GM12878 (cell line): ENCODE data around the gene PPT1.

ENCODE experiments used
- CREB1 ChIP-seq: IDR thresholded peaks from 2 replicates; pipeline ENCODE4 v1.6.1; 2012; ENCODE audit warnings: low read depth, mild to moderate bottlenecking, inconsistent platforms
- EP300 ChIP-seq, 2 experiments: fragments of 150-350 bp in 1 of 2; IDR thresholded peaks; 2 replicates each; pipeline ENCODE4 v1.6.1; 2011 to 2012; ENCODE audit warnings: low read depth in 2 of 2, low read length in 2 of 2, borderline replicate concordance in 1 of 2, improper control_type of control experiment in 1 of 2, inconsistent platforms in 1 of 2; ENCODE audit not compliant: control insufficient read depth in 1 of 2
- KDM1A ChIP-seq: fragments of 200-600 bp; sonication (generic); IDR thresholded peaks from 2 replicates; pipeline ENCODE4 v1.6.1; 2016; ENCODE audit warnings: borderline replicate concordance
- NR2C2 ChIP-seq: IDR thresholded peaks from 2 replicates; pipeline ENCODE4 v1.6.1; 2011; ENCODE audit warnings: borderline replicate concordance, low read depth; ENCODE audit not compliant: control insufficient read depth, insufficient read length
- POLR2A ChIP-seq: IDR thresholded peaks from 2 replicates; pipeline ENCODE4 v1.6.1; 2011; ENCODE audit warnings: low read depth, mild to moderate bottlenecking, low read length
- POLR2AphosphoS2 ChIP-seq: IDR thresholded peaks from 2 replicates; pipeline ENCODE4 v1.6.1; 2011; ENCODE audit warnings: low read depth, mild to moderate bottlenecking, low read length, improper control_type of control experiment, moderate library complexity
- POLR2AphosphoS5 ChIP-seq: IDR thresholded peaks from 2 replicates; pipeline ENCODE4 v1.6.1; 2011; ENCODE audit warnings: mild to moderate bottlenecking, low read length, inconsistent platforms
- RAD51 ChIP-seq: fragments of 450-650 bp; IDR thresholded peaks from 2 replicates; pipeline ENCODE4 v1.6.1; 2016; ENCODE audit warnings: moderate library complexity, mild to moderate bottlenecking, inconsistent platforms
- RCOR1 ChIP-seq: conservative IDR thresholded peaks from 2 replicates; pipeline ENCODE4 v1.6.1; 2012; ENCODE audit warnings: low read depth, low read length, improper control_type of control experiment
- RFX5 ChIP-seq: IDR thresholded peaks from 2 replicates; pipeline ENCODE4 v1.6.1; 2011; ENCODE audit warnings: low read depth, low read length, improper control_type of control experiment
- SIN3A ChIP-seq: IDR thresholded peaks from 2 replicates; pipeline ENCODE4 v1.6.1; 2012; ENCODE audit warnings: low read depth, low read length, improper control_type of control experiment
- SIX5 ChIP-seq: IDR thresholded peaks from 2 replicates; pipeline ENCODE4 v1.6.1; 2011; ENCODE audit warnings: mild to moderate bottlenecking, low read depth, low read length, moderate library complexity; ENCODE audit not compliant: severe bottlenecking
- SP1 ChIP-seq: IDR thresholded peaks from one replicate; pipeline ENCODE4 v1.6.1; 2011; ENCODE audit warnings: low read depth, low read length
- TF ChIP-seq, protein P1 (sequence below), 3 experiments: IDR thresholded peaks in 2 of 3; conservative IDR thresholded peaks in 1 of 3; 2 replicates each; pipeline ENCODE4 v1.5.1; 2011; ENCODE audit warnings: low read depth in 3 of 3, low read length in 3 of 3, mild to moderate bottlenecking in 3 of 3, control low read depth in 2 of 3, moderate library complexity in 2 of 3, inconsistent platforms in 1 of 3, mixed read lengths in 1 of 3; ENCODE audit not compliant: control insufficient read depth in 2 of 3, insufficient read depth in 1 of 3; ENCODE audit errors: extremely low read depth in 1 of 3

DNA sequence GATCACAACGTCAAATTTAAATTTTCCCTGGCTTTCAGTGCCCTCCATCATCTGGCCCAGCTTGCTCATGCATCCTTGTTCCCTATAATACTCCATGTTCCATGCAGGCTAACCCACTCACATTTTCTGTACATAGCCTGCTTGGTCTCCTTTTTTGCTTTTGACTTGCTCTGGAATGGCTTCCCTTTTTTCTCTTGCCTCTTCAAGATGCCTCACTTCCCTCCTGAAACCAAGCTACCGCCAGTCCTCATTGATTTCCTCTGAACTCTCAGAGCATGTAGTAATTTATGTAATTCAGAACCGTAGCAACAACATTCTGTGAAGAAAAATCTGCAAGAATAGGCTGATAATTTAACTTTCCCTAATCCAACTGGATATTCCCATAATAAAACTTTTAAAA lies 46.2 kb downstream of the PPT1 start:
- TF ChIP-seq POLR2A (no peak), SIN3A (no peak), RAD51 (no peak), RCOR1 (no peak), NR2C2 (no peak), POLR2AphosphoS2 (no peak), RFX5 (no peak), POLR2AphosphoS5 (no peak; the same call in 1 of the 2 replicates), KDM1A (no peak), SIX5 (no peak), EP300 (IDR thresholded peaks at IDR 0.05; ENCODE audit: borderline replicate concordance in 1 of 2, control insufficient read depth in 1 of 2, low read depth in 2 of 2, low read length in 2 of 2) (no peak), SP1 (no peak), CREB1 (no peak)
- TF ChIP-seq, protein P1, sequence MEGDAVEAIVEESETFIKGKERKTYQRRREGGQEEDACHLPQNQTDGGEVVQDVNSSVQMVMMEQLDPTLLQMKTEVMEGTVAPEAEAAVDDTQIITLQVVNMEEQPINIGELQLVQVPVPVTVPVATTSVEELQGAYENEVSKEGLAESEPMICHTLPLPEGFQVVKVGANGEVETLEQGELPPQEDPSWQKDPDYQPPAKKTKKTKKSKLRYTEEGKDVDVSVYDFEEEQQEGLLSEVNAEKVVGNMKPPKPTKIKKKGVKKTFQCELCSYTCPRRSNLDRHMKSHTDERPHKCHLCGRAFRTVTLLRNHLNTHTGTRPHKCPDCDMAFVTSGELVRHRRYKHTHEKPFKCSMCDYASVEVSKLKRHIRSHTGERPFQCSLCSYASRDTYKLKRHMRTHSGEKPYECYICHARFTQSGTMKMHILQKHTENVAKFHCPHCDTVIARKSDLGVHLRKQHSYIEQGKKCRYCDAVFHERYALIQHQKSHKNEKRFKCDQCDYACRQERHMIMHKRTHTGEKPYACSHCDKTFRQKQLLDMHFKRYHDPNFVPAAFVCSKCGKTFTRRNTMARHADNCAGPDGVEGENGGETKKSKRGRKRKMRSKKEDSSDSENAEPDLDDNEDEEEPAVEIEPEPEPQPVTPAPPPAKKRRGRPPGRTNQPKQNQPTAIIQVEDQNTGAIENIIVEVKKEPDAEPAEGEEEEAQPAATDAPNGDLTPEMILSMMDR (IDR thresholded peaks at IDR 0.05 in 2 of 3, conservative IDR thresholded peaks at IDR 0.05 in 1 of 3; ENCODE audit: control insufficient read depth in 2 of 3, extremely low read depth in 1 of 3, insufficient read depth in 1 of 3, low read depth in 3 of 3, low read length in 3 of 3) = no peak
